Ovary (tissue), 9 donors: Measurements from ENCODE around the gene DONSON. TPM values are rescaled to one million over a fixed set of nuclear protein-coding genes. Genes with fewer than 3 reads are reported as not detected.
A peak's percentile ranks its signal among the peaks of the same experiment; 100 is the strongest.

ENCODE experiments used
- DNase-seq, 5 donors: peaks; one replicate each; pipeline ENCODE4 v3.0.0-alpha.2; 2019 to 2020
- H3K27ac ChIP-seq, 2 donors: fragments of 200-600 bp; one replicate each; pipeline versions ENCODE4 v1.5.1 to v1.8.0; 2019 to 2022
- H3K27me3 ChIP-seq: fragments of 200-600 bp; one replicate; pipeline ENCODE4 v1.8.0; 2022
- H3K36me3 ChIP-seq: fragments of 200-600 bp; sonication (generic); one replicate; pipeline ENCODE4 v1.5.1; 2019
- H3K4me1 ChIP-seq: one replicate; pipeline ENCODE4 v1.8.1; 2013; ENCODE audit warnings: mild to moderate bottlenecking, moderate library complexity; ENCODE audit not compliant: insufficient read depth
- H3K4me3 ChIP-seq: fragments of 200-600 bp; sonication (generic); one replicate; pipeline ENCODE4 v1.5.1; 2017
- H3K9me3 ChIP-seq, 2 donors: fragments of 200-600 bp in 1 of 2; sonication (generic) in 1 of 2; one replicate each; pipeline versions ENCODE4 v1.5.1 to v1.8.1; 2013 to 2019; ENCODE audit warnings: mild to moderate bottlenecking in 1 of 2, moderate library complexity in 1 of 2
- CTCF ChIP-seq, 3 donors: fragments of 450-650 bp in 2 of 3; fragments of 200-600 bp in 1 of 3; IDR thresholded peaks; one replicate each; pipeline versions ENCODE4 v1.5.1 to v1.8.0; 2016 to 2022; ENCODE audit warnings: antibody characterized with exemption in 3 of 3, mild to moderate bottlenecking in 1 of 3
- EP300 ChIP-seq: sonication (generic); formaldehyde crosslinking; IDR thresholded peaks from one replicate; pipeline ENCODE4 v1.6.1; 2017; ENCODE audit warnings: antibody characterized with exemption
- POLR2A ChIP-seq: fragments of 450-650 bp; IDR thresholded peaks from one replicate; pipeline ENCODE4 v1.6.1; 2017; ENCODE audit warnings: antibody characterized with exemption, mild to moderate bottlenecking, moderate library complexity
- WGBS, 3 donors: extraction: QIAGEN DNeasy Blood & Tissue Kit in 1 of 3; methylation state at CpG; one replicate each; pipeline versions ENCODE4 v1.1.5 to v1.1.7; 2013 to 2017; 5-methylcytosine and 5-hydroxymethylcytosine counted together
- intact Hi-C, 4 donors: fragments of 100-400 bp; cut with DNase I; formaldehyde crosslinking; loops; one replicate each; pipeline versions ENCODE4 v1.11.0 to v1.15.1; 2022 to 2023
- polyA plus RNA-seq, 2 donors: library from polyadenylated mRNA; stranded (reverse); fragments of 200-250 nt in 1 of 2; fragments of 350-450 nt in 1 of 2; fragmentation: Illumina TruSeq in 1 of 2; extraction: RNeasy Lipid Tissue Mini Kit (QIAGEN cat#74804) in 1 of 2; gene quantifications; one replicate each; pipeline ENCODE4 v1.2.3, GENCODE V29; 2013 to 2014
- total RNA-seq, 7 donors: library from RNA; depleted of rRNA in 2 of 7; stranded (reverse); fragments of >200 nt in 2 of 7; fragmentation: NEBNext Ultra II Directional in 3 of 7; extraction: Animal tissue kit (Norgen Biotek cat#: 25700) in 3 of 7; gene quantifications; one replicate each; pipeline versions ENCODE4 v1.1.0 to v1.2.4, GENCODE V29; 2016 to 2023
- donor health status: DM: no; HTN: no; CAD: no; lungs with moderate emphysema.
- donor health status: DM: no; HTN: no; CAD: no.
- donor health status: Bipolar disorder and iron deficiency.
- donor health status: DM: yes; HTN: yes; CAD: no.
- donor health status: DM: no; HTN: no; CAD: no.
- donor health status: DM: yes; HTN: yes; CAD: no.

Gene DONSON
- total and polyA plus RNA-seq, 9 donors: 5.1 to 14.1 (median 10.3) TPM

GRCh38 chr21:33598051-33598450 is 9.6 kb upstream of the DONSON start:
- intact Hi-C loops: no loop called here
- H3K9me3 ChIP-seq: no peaks in the 10 kb centered on the region
- H3K27me3 ChIP-seq: no peaks in the 10 kb centered on the region
- DNase-seq: no peak
- H3K36me3 ChIP-seq: no peaks in the 10 kb centered on the region
- no peaks in the 10 kb centered on the region for H3K4me1 ChIP-seq
- H3K27ac ChIP-seq: no peak overlapping the region
- H3K4me3 ChIP-seq: no peak overlapping the region
- WGBS, 3 donors: 49 to 62% (median 60%) methylated on average over 1 of the region's 1 CpG
- TF ChIP-seq CTCF (IDR thresholded peaks at IDR 0.05) (no peak), POLR2A (no peak), EP300 (no peak)

GRCh38 chr21:33587792-33588484 is 546 bp downstream of the DONSON start:
- Histone ChIP-seq H3K27ac (peak overlapping the region; percentile 66 to 72), H3K4me1 (no peaks in the 10 kb centered on the region), H3K9me3 (no peaks in the 10 kb centered on the region), H3K36me3 (no peaks in the 10 kb centered on the region), H3K4me3 (peak overlapping the region; percentile 65), H3K27me3 (no peaks in the 10 kb centered on the region)
- DNase-seq: peak; percentile 32 to 60 (median 54)
- no peak for TF ChIP-seq EP300
- TF ChIP-seq POLR2A: no peak
- TF ChIP-seq CTCF (IDR thresholded peaks at IDR 0.05): no peak
- WGBS, 3 donors: 1% methylated on average over 55 to 57 of the region's 57 CpGs
- intact Hi-C loops: no loop called here

- intact Hi-C loops: no loop called here
- H3K9me3 ChIP-seq: no peaks in the 10 kb centered on the region
- no peaks in the 10 kb centered on the region for H3K4me1 ChIP-seq
- no peak for DNase-seq
- 71 to 77% (median 76%) methylated on average over 6 of the region's 6 CpGs for WGBS, 3 donors
- H3K4me3 ChIP-seq: no peak overlapping the region
- no peak overlapping the region for H3K27ac ChIP-seq
- H3K27me3 ChIP-seq: no peaks in the 10 kb centered on the region
- H3K36me3 ChIP-seq: no peaks in the 10 kb centered on the region
- TF ChIP-seq EP300 (no peak), CTCF (IDR thresholded peaks at IDR 0.05) (no peak), POLR2A (no peak)
Observed at GRCh38 chr21:33586927-33587326, 1.6 kb downstream of the DONSON start.

DNA sequence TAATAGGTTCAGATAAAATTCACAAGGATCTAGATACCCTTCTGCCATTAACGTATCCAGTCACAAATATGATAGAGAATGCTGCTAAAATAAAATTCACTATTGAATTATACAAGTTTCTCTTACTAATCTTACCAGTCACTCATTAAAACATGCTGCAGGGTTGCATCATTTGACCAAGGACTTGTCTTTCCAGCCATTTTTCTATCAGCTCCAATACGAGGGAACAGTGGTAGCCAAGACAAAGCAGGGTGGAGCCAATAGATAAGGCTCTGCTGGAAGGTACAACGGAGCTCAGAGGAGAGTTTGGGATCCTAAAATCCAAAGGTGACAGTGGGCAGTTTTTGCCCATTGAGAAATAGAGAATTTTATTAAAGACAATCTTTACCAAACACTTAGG is 4.0 kb downstream of the DONSON start:
- no peaks in the 10 kb centered on the region for H3K9me3 ChIP-seq
- H3K4me3 ChIP-seq: no peak overlapping the region
- H3K36me3 ChIP-seq: no peaks in the 10 kb centered on the region
- H3K27ac ChIP-seq: no peak overlapping the region
- 74 to 78% (median 77%) methylated on average over 3 of the region's 3 CpGs for WGBS, 3 donors
- no peak for DNase-seq
- no peaks in the 10 kb centered on the region for H3K27me3 ChIP-seq
- no peaks in the 10 kb centered on the region for H3K4me1 ChIP-seq
- TF ChIP-seq POLR2A (no peak), CTCF (IDR thresholded peaks at IDR 0.05) (no peak), EP300 (no peak)
- intact Hi-C loops: no loop called here
